Measurements from ENCODE around the gene ADCY4.

The ADCY4 gene

GRCh38 chr14:24381363-24382063, 46.6 kb upstream of the ADCY4 start:
- no peaks in the 10 kb centered on the region for H3K27me3 ChIP-seq (ENCODE audit: insufficient read depth, poor library complexity, severe bottlenecking)
- no peak overlapping the region for H3K4me3 ChIP-seq (replicated peaks; ENCODE audit: insufficient read depth, low read length)
- no peak overlapping the region for H3K27ac ChIP-seq (replicated peaks)
- TF ChIP-seq GABPA (IDR thresholded peaks at IDR 0.05; ENCODE audit: low read depth) (no peak), SPI1 (IDR thresholded peaks at IDR 0.05; ENCODE audit: borderline replicate concordance, low read depth) (no peak), POLR2AphosphoS5 (IDR thresholded peaks at IDR 0.05; ENCODE audit: low read depth) (no peak)
- TF ChIP-seq, protein P1, sequence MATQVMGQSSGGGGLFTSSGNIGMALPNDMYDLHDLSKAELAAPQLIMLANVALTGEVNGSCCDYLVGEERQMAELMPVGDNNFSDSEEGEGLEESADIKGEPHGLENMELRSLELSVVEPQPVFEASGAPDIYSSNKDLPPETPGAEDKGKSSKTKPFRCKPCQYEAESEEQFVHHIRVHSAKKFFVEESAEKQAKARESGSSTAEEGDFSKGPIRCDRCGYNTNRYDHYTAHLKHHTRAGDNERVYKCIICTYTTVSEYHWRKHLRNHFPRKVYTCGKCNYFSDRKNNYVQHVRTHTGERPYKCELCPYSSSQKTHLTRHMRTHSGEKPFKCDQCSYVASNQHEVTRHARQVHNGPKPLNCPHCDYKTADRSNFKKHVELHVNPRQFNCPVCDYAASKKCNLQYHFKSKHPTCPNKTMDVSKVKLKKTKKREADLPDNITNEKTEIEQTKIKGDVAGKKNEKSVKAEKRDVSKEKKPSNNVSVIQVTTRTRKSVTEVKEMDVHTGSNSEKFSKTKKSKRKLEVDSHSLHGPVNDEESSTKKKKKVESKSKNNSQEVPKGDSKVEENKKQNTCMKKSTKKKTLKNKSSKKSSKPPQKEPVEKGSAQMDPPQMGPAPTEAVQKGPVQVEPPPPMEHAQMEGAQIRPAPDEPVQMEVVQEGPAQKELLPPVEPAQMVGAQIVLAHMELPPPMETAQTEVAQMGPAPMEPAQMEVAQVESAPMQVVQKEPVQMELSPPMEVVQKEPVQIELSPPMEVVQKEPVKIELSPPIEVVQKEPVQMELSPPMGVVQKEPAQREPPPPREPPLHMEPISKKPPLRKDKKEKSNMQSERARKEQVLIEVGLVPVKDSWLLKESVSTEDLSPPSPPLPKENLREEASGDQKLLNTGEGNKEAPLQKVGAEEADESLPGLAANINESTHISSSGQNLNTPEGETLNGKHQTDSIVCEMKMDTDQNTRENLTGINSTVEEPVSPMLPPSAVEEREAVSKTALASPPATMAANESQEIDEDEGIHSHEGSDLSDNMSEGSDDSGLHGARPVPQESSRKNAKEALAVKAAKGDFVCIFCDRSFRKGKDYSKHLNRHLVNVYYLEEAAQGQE (IDR thresholded peaks at IDR 0.05; ENCODE audit: insufficient replicate concordance, low read depth): no peak
- TF ChIP-seq, protein P2, sequence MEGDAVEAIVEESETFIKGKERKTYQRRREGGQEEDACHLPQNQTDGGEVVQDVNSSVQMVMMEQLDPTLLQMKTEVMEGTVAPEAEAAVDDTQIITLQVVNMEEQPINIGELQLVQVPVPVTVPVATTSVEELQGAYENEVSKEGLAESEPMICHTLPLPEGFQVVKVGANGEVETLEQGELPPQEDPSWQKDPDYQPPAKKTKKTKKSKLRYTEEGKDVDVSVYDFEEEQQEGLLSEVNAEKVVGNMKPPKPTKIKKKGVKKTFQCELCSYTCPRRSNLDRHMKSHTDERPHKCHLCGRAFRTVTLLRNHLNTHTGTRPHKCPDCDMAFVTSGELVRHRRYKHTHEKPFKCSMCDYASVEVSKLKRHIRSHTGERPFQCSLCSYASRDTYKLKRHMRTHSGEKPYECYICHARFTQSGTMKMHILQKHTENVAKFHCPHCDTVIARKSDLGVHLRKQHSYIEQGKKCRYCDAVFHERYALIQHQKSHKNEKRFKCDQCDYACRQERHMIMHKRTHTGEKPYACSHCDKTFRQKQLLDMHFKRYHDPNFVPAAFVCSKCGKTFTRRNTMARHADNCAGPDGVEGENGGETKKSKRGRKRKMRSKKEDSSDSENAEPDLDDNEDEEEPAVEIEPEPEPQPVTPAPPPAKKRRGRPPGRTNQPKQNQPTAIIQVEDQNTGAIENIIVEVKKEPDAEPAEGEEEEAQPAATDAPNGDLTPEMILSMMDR (IDR thresholded peaks at IDR 0.05; ENCODE audit: insufficient read depth, low read length): no peak
- DNase-seq (ENCODE audit: low read depth in 1 of 2, low spot score in 1 of 2): no peak

- no peak for DNase-seq (ENCODE audit: low read depth in 1 of 2, low spot score in 1 of 2)
- Histone ChIP-seq H3K27me3 (ENCODE audit: insufficient read depth, poor library complexity, severe bottlenecking) (no peaks in the 10 kb centered on the region), H3K27ac (replicated peaks) (no peak overlapping the region), H3K4me3 (replicated peaks; ENCODE audit: insufficient read depth, low read length) (no peak overlapping the region)
- TF ChIP-seq GABPA (IDR thresholded peaks at IDR 0.05; ENCODE audit: low read depth) (no peak), POLR2AphosphoS5 (IDR thresholded peaks at IDR 0.05; ENCODE audit: low read depth) (no peak), SPI1 (IDR thresholded peaks at IDR 0.05; ENCODE audit: borderline replicate concordance, low read depth) (no peak)
- TF ChIP-seq, protein P2 (IDR thresholded peaks at IDR 0.05; ENCODE audit: insufficient read depth, low read length): no peak
- TF ChIP-seq, protein P1 (IDR thresholded peaks at IDR 0.05; ENCODE audit: insufficient replicate concordance, low read depth): no peak
Measured at GRCh38 chr14:24379907-24380730, 45.2 kb upstream of the ADCY4 start.

GRCh38 chr14:24378981-24379906, 44.4 kb upstream of the ADCY4 start:
- no peak overlapping the region for H3K27ac ChIP-seq (replicated peaks)
- H3K27me3 ChIP-seq (ENCODE audit: insufficient read depth, poor library complexity, severe bottlenecking): no peaks in the 10 kb centered on the region
- H3K4me3 ChIP-seq (replicated peaks; ENCODE audit: insufficient read depth, low read length): no peak overlapping the region
- DNase-seq (ENCODE audit: low read depth in 1 of 2, low spot score in 1 of 2): no peak
- TF ChIP-seq, protein P1 (IDR thresholded peaks at IDR 0.05; ENCODE audit: insufficient replicate concordance, low read depth): no peak
- no peak for TF ChIP-seq GABPA (IDR thresholded peaks at IDR 0.05; ENCODE audit: low read depth)
- TF ChIP-seq POLR2AphosphoS5 (IDR thresholded peaks at IDR 0.05; ENCODE audit: low read depth): no peak
- no peak for TF ChIP-seq SPI1 (IDR thresholded peaks at IDR 0.05; ENCODE audit: borderline replicate concordance, low read depth)

Data from HL-60 (cell line).